Left colon (tissue), 2 donors: ENCODE data around the gene ZNF273. TPM values are rescaled to one million over a fixed set of nuclear protein-coding genes. Genes with fewer than 3 reads are reported as not detected.

ENCODE experiments used
- total RNA-seq, 2 donors: library from RNA; stranded (reverse); fragmentation: NEBNext Ultra II Directional; extraction: Animal tissue kit (Norgen Biotek cat#: 25700); gene quantifications; one replicate each; pipeline ENCODE4 v1.2.1, GENCODE V29; 2021
- donor health status: DM: no; HTN: no; CAD: no.
- donor health status: DM: yes; HTN: yes; CAD: no.

ZNF273 gene
- total RNA-seq, 2 donors from 2014 or later, result 3.9 TPM

Other genes with a start within 250 kb of the ZNF273 start
- gene ZNF107, start 237.1 kb upstream of the ZNF273 start, total RNA-seq, result 1 to 10 TPM; 3.9 to 4.1 TPM
- gene ZNF138, start 108.8 kb upstream of the ZNF273 start, total RNA-seq, result 1 to 10 TPM; 6.3 to 6.6 TPM
- 1 to 10 TPM; 3.3 to 3.4 TPM for gene ZNF117, start 87.8 kb downstream of the ZNF273 start, total RNA-seq
- gene ERV3-1, start 103.4 kb downstream of the ZNF273 start, total RNA-seq, result 1 to 10 TPM; 5.6 to 7.4 TPM